Muscle layer of duodenum (tissue), 2 donors: ENCODE measurements around the gene CRIP3.

Source experiments
- H3K27ac ChIP-seq: one replicate; pipeline ENCODE4 v1.7.0; 2013; ENCODE audit warnings: mild to moderate bottlenecking, low read length
- H3K27me3 ChIP-seq: one replicate; pipeline ENCODE4 v1.7.0; 2013; ENCODE audit warnings: low read depth, mild to moderate bottlenecking, control low read depth, low read length
- H3K36me3 ChIP-seq, 2 donors: one replicate each; pipeline ENCODE4 v1.7.0; 2013; ENCODE audit warnings: low read length in 2 of 2, control low read depth in 1 of 2, mild to moderate bottlenecking in 1 of 2; ENCODE audit not compliant: insufficient read depth in 2 of 2, control insufficient read depth in 1 of 2
- H3K4me1 ChIP-seq, 2 donors: one replicate each; pipeline ENCODE4 v1.7.0; 2013; ENCODE audit warnings: low read length in 2 of 2, mild to moderate bottlenecking in 2 of 2, control low read depth in 1 of 2, moderate library complexity in 1 of 2; ENCODE audit not compliant: insufficient read depth in 2 of 2, control insufficient read depth in 1 of 2
- H3K4me3 ChIP-seq, 2 donors: one replicate each; pipeline ENCODE4 v1.7.0; 2013; ENCODE audit warnings: low read length in 2 of 2, low read depth in 1 of 2, mild to moderate bottlenecking in 1 of 2
- H3K9me3 ChIP-seq, 2 donors: one replicate each; pipeline ENCODE4 v1.7.0; 2013; ENCODE audit warnings: low read length in 2 of 2, control low read depth in 1 of 2, mild to moderate bottlenecking in 1 of 2; ENCODE audit not compliant: control insufficient read depth in 1 of 2
- donor health status: healthy.

The CRIP3 gene

DNA sequence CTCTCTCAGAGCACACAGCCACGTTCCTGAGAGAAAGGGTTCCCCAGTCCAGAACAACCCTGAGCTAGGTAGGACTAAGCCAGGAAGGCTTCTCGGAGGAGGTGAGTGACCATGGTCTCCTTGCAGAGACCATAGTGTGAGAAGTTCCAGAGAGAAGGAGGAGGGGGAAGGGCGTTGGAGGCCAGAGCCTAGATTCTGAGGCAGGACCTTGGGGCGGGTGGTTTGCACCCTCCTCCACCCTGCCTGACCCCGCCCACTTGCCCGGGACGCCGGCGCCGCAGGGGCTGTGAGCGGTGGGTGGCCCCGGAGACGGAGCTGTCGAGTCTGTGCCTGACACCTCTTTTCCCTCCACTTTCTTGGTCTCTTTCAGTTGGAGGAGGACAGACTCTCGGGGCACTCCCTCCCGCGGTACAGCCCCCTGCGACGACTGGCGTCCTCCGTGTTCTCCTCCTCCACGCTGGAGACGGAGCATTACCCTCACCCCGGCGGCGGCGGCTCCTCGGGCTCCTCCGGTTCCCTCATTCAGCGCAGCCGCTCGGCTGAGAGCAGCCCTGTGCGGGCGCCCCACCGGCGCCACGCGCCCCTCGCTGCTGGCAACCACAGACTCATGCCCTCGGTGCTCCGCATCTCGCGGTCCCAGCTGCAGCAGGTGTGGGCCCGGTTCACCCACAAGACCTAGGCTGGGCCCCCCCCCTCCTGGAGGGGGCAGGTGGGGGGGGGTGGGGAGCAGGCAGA is 39.2 kb downstream of the CRIP3 start:
- H3K4me3 ChIP-seq = peak overlapping the region; percentile 46 to 49
- no peaks in the 10 kb centered on the region for H3K36me3 ChIP-seq

DNA sequence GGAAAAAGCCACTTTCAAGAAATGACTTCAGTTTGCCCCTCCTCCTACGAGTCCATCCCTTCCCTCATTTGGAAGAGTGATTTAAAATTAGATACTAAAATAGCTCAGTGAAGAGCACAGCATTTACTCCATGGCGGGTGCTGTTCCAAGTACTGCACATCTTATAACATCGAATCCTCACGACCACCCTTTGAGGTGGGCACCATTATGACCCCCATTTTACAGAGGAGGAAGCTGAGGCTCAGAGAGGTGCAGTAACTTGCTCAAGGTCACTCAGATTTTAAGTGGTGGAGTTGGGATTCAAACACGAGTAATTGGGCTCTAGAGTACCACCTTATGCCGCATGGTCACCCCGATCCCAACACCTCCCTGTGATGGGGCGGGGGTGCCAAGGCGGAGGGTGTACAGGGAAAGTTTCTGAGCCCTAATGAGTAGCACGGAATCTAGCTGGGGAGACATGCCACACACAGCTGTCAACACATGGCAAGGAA is 39.8 kb downstream of the CRIP3 start:
- H3K36me3 ChIP-seq = no peaks in the 10 kb centered on the region
- peak overlapping the region; percentile 67 for H3K27ac ChIP-seq
- H3K27me3 ChIP-seq = no peaks in the 10 kb centered on the region
- H3K9me3 ChIP-seq = no peaks in the 10 kb centered on the region
- H3K4me1 ChIP-seq = peaks cover 15% of the 10 kb centered on the region in 2 donors
- peak overlapping the region; percentile 46 to 49 for H3K4me3 ChIP-seq

More for the DNA sequence above, 39.2 kb downstream of the CRIP3 start:
- no peaks in the 10 kb centered on the region for H3K9me3 ChIP-seq
- H3K27ac ChIP-seq = peak overlapping the region; percentile 67
- H3K27me3 ChIP-seq = no peaks in the 10 kb centered on the region
- H3K4me1 ChIP-seq = peaks cover 15% of the 10 kb centered on the region in 2 donors

DNA sequence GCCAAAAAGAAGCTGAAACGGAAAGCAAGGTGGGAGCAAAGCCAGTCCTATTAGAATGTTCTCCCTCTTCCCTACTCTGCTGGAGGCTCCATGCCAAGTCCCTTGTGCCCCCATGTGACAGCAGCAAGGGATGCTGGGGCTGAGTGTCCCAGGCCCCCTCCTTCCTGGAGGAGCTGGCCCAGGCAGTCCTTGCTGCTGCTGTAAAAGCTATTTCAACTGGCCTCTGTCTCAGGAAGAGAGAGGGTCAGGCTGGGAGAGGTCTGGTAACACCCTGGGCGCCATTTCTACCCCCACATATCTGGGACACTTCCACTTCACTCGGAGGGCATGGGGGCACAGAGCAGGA is 40.3 kb downstream of the CRIP3 start:
- H3K27ac ChIP-seq = peak overlapping the region; percentile 67

DNA sequence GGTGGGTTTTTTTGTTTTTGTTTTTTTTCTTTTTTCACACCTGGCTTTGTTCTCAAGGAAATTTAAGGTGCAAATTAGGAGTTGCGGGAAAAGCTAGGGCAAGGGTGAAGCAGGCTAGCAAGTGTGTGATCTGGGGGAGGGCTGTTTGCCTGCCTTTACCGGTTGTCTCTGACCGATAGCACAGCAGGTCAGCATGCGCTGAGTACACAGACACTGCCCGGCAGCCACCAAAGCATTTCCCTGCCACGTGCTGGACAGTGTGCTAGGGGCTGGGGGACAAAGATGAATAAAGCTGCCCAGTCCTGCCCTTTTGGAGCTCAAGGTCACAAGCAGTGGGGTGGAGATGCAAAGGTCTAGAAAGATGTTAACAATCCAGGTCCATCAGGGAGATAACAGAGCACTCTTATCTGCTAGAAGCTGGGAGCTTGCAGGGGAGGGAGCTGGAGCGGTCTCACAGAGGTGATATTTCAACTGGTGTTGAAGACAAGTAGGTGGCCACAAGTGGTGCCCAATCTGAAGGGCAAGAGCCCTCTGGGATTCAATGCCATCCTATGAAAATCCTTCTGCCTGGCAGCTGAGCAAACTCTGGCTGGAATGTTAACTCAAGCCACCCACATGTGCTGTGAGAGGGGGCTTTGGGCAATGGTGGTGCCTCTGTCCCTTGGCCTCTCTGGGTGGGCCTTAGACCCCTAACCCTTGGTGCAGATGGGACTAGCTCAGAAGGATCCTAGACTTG is 40.8 kb downstream of the CRIP3 start:
- Histone ChIP-seq H3K4me3 (peak overlapping the region; percentile 11 to 18), H3K27ac (peak overlapping the region; percentile 67), H3K27me3 (no peaks in the 10 kb centered on the region), H3K9me3 (no peaks in the 10 kb centered on the region), H3K4me1 (peaks cover 15% of the 10 kb centered on the region in 2 donors), H3K36me3 (no peaks in the 10 kb centered on the region)

More for the DNA sequence above, 40.3 kb downstream of the CRIP3 start:
- H3K27me3 ChIP-seq = no peaks in the 10 kb centered on the region
- H3K9me3 ChIP-seq = no peaks in the 10 kb centered on the region
- H3K4me1 ChIP-seq = peaks cover 15% of the 10 kb centered on the region in 2 donors
- H3K36me3 ChIP-seq = no peaks in the 10 kb centered on the region
- peak overlapping the region; percentile 11 to 18 for H3K4me3 ChIP-seq

DNA sequence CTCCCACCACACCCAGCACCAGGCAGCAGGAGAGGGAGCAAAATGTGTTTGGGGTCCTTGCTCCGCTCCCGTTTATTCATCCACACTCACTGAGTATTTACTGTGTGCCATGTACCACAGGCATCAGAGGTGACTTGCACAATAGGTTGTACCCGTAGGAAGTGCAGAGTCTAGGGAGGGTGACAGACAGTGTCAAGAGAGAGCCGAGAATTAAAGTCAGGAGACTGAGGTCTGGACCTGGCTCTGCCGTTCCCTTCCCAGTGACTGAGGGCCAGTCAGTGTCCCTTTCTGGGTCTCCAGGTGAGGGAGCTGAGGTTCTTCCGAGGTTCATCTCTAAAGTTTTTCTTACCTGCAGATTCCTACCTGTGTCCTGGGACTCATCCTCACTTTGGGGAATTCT is 43.1 kb downstream of the CRIP3 start:
- Histone ChIP-seq H3K9me3 (no peaks in the 10 kb centered on the region), H3K4me3 (no peak overlapping the region), H3K4me1 (peaks cover 15% of the 10 kb centered on the region in 2 donors), H3K36me3 (no peaks in the 10 kb centered on the region), H3K27me3 (no peaks in the 10 kb centered on the region), H3K27ac (no peak overlapping the region)

DNA sequence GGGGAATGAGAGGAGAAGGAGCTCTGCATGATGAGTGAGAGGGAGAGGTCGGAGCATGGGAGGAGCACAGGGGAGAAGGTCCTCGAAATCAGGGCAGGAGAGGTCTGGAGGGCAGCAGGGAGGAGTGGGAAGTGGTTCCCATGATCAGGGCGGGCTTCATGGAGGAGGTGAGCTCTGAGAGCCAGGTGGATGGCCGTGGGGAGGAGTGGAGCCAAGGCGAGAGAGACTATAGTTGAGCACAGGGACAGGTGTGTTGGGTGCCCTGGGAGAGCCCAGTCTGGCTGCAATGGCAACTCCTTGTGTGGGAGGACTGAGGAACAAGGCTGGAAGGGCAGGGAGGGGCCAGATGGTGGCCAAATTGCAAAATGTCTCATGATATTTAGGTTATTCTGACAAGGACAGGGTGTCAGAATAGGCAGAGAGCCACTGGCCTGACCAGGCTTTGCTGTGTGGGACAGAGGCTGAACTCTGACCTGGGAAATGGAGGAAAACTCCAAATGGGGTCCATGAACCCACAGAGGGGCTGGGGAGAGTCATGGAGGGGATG is 44.0 kb downstream of the CRIP3 start:
- peaks cover 10 to 15% of the 10 kb centered on the region in 2 donors for H3K4me1 ChIP-seq
- H3K27ac ChIP-seq = no peak overlapping the region
- H3K36me3 ChIP-seq = no peaks in the 10 kb centered on the region
- H3K27me3 ChIP-seq = no peaks in the 10 kb centered on the region
- no peaks in the 10 kb centered on the region for H3K9me3 ChIP-seq
- no peak overlapping the region for H3K4me3 ChIP-seq

DNA sequence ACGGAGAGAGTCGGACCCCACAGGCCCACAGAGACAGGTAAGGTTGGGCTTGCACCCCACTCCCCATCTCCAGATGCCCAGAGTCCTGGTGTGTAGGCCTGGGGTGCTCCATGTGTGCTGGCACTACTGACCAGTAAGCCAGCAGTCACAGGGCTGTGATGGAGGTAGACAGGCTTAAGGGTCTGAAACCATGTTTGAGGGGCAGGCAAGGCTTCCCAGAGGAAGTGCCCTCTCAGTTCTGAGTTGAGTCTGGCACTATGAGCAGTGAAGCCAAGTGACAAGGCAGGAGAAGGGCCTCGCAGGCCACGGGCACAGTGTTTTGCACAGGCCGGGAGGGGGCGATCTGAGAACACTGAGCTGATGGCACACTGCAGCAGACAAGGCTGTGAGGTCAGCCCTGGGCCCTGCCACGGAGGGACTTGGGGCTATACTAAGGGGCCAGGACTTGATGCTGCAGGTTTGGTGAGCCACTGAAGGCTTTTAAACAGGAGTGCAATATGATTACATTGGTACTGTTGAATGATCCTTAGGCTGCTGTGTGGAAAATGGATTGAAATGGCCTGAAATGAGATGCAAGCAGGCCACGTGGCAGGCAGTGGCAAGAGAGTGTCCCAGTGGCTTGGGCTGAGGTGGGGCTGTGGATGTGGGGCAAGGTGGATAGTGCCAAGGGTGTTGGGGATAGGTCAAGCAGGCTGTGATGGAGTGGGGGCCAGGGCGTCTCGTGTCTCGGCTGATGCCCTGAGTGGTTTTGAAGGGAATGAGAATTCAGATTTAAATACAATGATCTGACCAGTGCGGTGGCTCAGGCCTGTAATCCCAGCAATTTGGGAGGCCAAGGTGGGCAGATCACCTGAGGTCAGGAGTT is 45.1 kb downstream of the CRIP3 start:
- Histone ChIP-seq H3K27me3 (no peaks in the 10 kb centered on the region), H3K9me3 (no peaks in the 10 kb centered on the region), H3K4me3 (no peak overlapping the region), H3K36me3 (no peaks in the 10 kb centered on the region), H3K4me1 (peaks cover 0 to 9% of the 10 kb centered on the region in 2 donors), H3K27ac (no peak overlapping the region)

DNA sequence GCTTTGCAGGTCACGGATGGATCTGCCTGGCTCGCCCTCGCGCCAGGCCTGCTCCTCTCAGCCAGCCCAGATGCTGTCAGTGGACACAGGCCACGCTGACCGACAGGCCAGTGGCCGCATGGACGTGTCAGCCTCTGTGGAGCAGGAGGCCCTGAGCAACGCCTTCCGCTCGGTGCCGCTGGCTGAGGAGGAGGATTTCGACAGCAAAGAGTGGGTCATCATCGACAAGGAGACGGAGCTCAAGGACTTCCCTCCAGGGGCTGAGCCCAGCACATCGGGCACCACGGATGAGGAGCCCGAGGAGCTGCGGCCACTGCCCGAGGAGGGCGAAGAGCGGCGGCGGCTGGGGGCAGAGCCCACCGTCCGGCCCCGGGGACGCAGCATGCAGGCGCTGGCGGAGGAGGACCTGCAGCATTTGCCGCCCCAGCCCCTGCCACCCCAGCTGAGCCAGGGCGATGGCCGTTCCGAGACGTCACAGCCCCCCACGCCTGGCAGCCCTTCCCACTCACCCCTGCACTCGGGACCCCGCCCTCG is 45.8 kb downstream of the CRIP3 start:
- Histone ChIP-seq H3K9me3 (no peaks in the 10 kb centered on the region), H3K27ac (no peak overlapping the region), H3K36me3 (no peaks in the 10 kb centered on the region), H3K4me3 (no peak overlapping the region), H3K4me1 (peaks cover 0 to 2% of the 10 kb centered on the region in 2 donors), H3K27me3 (no peaks in the 10 kb centered on the region)

DNA sequence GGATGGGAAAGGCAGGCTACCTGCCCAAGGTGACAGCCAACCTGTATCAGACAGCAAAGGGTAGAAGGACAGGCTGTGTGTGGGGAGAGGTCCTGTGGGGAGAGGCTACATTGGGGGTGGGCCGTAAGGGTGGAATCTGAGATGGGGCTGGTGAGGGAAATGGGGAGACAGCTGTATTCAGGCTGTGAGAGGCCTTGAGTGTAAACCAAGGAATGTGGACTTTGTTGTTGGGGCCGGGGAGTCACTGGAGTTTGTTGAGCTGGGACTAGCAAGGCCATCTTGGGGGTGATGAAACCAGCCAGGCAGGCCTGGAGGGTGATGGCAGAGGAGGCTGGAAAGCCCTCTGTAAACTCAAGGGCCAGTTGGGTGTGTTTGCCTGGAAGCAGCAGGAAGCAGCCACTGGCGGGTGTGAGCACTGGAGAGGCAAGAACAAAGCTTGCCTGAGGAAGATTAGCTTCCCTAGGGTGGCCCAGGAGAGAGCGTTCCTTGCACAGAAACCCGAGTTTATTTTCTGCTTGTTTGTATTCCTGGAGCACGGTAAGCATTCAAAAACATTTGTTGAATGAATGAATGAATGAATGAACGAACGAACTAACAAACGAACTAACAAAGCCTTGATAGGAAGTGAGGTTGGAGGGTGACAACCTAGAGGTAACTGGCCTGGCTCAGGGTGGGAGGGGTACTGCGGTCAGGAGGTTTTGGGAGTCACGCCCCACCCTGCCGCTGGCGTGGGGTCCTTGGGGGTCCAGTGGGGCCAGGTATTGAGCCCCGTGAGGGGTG is 46.4 kb downstream of the CRIP3 start:
- no peaks in the 10 kb centered on the region for H3K36me3 ChIP-seq
- H3K4me1 ChIP-seq = no peaks in the 10 kb centered on the region
- no peak overlapping the region for H3K27ac ChIP-seq
- H3K4me3 ChIP-seq = no peak overlapping the region
- H3K9me3 ChIP-seq = no peaks in the 10 kb centered on the region
- no peaks in the 10 kb centered on the region for H3K27me3 ChIP-seq

DNA sequence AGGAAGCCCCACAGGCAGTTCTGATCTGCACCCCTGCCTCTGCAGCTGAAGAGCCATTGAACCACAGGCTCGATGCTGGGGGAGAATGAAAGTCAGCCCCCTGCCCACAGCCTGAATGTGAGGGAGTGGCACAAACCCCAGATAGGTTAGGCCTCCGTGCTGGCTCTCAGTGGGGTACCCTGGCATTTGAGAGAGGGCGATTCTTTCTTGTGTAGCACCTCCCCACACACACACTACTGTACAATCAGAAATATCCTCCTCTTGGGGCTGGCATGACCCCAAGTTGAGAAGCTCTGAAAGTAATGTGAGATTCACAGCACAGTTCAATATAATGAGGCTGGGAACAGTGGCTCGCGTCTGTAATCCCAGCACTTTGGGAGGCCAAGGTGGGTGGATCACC is 47.4 kb downstream of the CRIP3 start:
- no peaks in the 10 kb centered on the region for H3K9me3 ChIP-seq

More for the DNA sequence above, 47.4 kb downstream of the CRIP3 start:
- no peaks in the 10 kb centered on the region for H3K27me3 ChIP-seq
- no peak overlapping the region for H3K4me3 ChIP-seq
- H3K4me1 ChIP-seq = no peaks in the 10 kb centered on the region
- H3K36me3 ChIP-seq = no peaks in the 10 kb centered on the region
- no peak overlapping the region for H3K27ac ChIP-seq
